SH-SY5Y (cell line): ENCODE results near the gene ABHD11.

ENCODE experiments used
- GATA2 ChIP-seq: IDR thresholded peaks from 2 replicates; pipeline ENCODE4 v1.6.1; 2011; ENCODE audit warnings: mild to moderate bottlenecking, low read depth, low read length
- GATA3 ChIP-seq: IDR thresholded peaks from 2 replicates; pipeline ENCODE4 v1.6.1; 2011; ENCODE audit warnings: low read depth, mild to moderate bottlenecking, low read length, moderate library complexity

DNA sequence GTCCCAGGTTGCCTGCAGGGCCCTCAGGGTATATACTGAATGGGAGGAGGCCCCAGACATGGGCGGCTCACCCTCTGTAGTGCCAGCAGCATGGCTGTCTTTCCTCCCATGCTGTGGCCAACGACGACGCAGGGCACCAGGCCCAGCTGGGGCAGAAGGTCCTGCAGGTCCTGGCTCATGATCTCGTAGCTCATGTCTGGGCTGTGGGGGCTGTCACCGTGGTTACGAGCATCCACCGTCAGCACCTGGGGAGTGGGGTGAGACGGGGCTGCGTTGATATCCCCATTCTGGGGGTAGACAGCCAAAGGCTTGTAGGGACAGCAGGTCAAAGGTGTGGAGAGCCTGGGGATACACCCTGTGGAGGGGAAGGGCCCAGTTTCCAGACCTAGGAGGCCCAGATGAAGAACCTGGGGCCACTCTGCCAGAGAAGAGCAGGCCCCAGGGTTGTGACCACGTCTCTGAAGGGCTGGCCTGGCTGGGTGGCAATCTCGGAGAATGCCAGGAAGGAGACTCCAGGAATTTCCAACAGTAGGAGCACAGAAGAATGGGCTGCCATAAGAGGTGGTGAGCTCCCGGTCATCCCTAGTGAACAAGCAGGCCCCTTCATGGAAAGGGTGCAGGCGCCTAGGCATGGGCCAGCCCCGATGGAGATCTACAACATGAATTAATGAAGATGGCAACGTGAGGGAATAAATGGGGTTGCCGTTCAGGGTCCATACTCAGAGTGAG is 947 bp downstream of the ABHD11 start:
- TF ChIP-seq GATA3 (no peak), GATA2 (no peak)
